Keratinocyte (primary cell): ENCODE results near the gene ST6GAL1. TPM values are rescaled to one million over a fixed set of nuclear protein-coding genes. Genes with fewer than 3 reads are reported as not detected.

Source experiments
- DNase-seq: peaks from one replicate; pipeline ENCODE4 v3.0.0-alpha.2; 2011; ENCODE audit warnings: low read depth, missing footprints, low spot score
- FAIRE-seq: peaks from 2 replicates; lab custom pipeline; 2011; peaks lifted over from hg19 to GRCh38; lab: Jason Lieb, UNC
- H2AFZ ChIP-seq: 2 replicates; pipeline ENCODE4 v1.6.0; 2012; ENCODE audit warnings: low read length, control low read depth, inconsistent platforms; ENCODE audit not compliant: control insufficient read depth
- H3K27ac ChIP-seq: 2 replicates; pipeline ENCODE4 v1.5.1; 2011; ENCODE audit warnings: low read length; ENCODE audit not compliant: control insufficient read depth, insufficient read depth
- H3K27me3 ChIP-seq: 3 replicates; pipeline ENCODE4 v1.6.0; 2011; ENCODE audit warnings: low read length; ENCODE audit not compliant: control insufficient read depth, insufficient read depth; ENCODE audit errors: extremely low read depth
- H3K36me3 ChIP-seq, 2 experiments: 2 replicates in 1 of 2; 3 replicates in 1 of 2; pipeline ENCODE4 v1.5.1; 2011; ENCODE audit warnings: low read length in 2 of 2, mild to moderate bottlenecking in 1 of 2; ENCODE audit not compliant: control insufficient read depth in 2 of 2, insufficient read depth in 2 of 2; ENCODE audit errors: extremely low read depth in 1 of 2
- H3K4me1 ChIP-seq: 3 replicates; pipeline ENCODE4 v1.5.1; 2011; ENCODE audit warnings: low read length; ENCODE audit not compliant: control insufficient read depth, insufficient read depth; ENCODE audit errors: extremely low read depth
- H3K4me2 ChIP-seq: 3 replicates; pipeline ENCODE4 v1.6.0; 2011; ENCODE audit warnings: low read depth, low read length; ENCODE audit not compliant: control insufficient read depth, insufficient read depth; ENCODE audit errors: extremely low read depth
- H3K4me3 ChIP-seq, 3 experiments: fragments of 200-600 bp in 1 of 3; sonication (generic) in 1 of 3; 2 replicates in 2 of 3; 3 replicates in 1 of 3; pipeline ENCODE4 v1.5.1; 2011 to 2016; ENCODE audit warnings: low read length in 3 of 3, mild to moderate bottlenecking in 3 of 3, control low read depth in 2 of 3, inconsistent platforms in 1 of 3, low read depth in 1 of 3, mixed read lengths in 1 of 3, mixed run types in 1 of 3, moderate library complexity in 1 of 3; ENCODE audit not compliant: control insufficient read depth in 2 of 3, insufficient read depth in 2 of 3; ENCODE audit errors: extremely low read depth in 1 of 3
- H3K79me2 ChIP-seq: 2 replicates; pipeline ENCODE4 v1.6.0; 2012; ENCODE audit warnings: low read length; ENCODE audit not compliant: control insufficient read depth, insufficient read depth
- H3K9ac ChIP-seq: 3 replicates; pipeline ENCODE4 v1.6.0; 2011; ENCODE audit warnings: low read length; ENCODE audit not compliant: control insufficient read depth, insufficient read depth; ENCODE audit errors: extremely low read depth
- H3K9me1 ChIP-seq: 3 replicates; pipeline ENCODE4 v1.6.0; 2011; ENCODE audit warnings: low read length; ENCODE audit not compliant: control insufficient read depth, insufficient read depth; ENCODE audit errors: extremely low read depth
- H3K9me3 ChIP-seq: 2 replicates; pipeline ENCODE4 v1.5.1; 2012; ENCODE audit warnings: low read depth, low read length; ENCODE audit not compliant: control insufficient read depth
- H4K20me1 ChIP-seq: 3 replicates; pipeline ENCODE4 v1.6.0; 2011; ENCODE audit warnings: low read length; ENCODE audit not compliant: control insufficient read depth, insufficient read depth; ENCODE audit errors: extremely low read depth
- CTCF ChIP-seq, 3 experiments: IDR thresholded peaks in 1 of 3; conservative IDR thresholded peaks in 1 of 3; optimal IDR thresholded peaks in 1 of 3; 2 replicates in 2 of 3; 3 replicates in 1 of 3; pipeline versions ENCODE3 to v1.5.1; 2011; ENCODE audit warnings: low read length in 3 of 3, mild to moderate bottlenecking in 3 of 3, moderate library complexity in 2 of 3, control low read depth in 1 of 3, inconsistent platforms in 1 of 3; ENCODE audit not compliant: insufficient read depth in 2 of 3; ENCODE audit errors: extremely low read depth in 1 of 3
- EZH2 ChIP-seq: IDR thresholded peaks from one replicate; pipeline ENCODE4 v1.6.1; 2012; ENCODE audit warnings: inconsistent platforms, mild to moderate bottlenecking, low read length, moderate library complexity
- dilution Hi-C: fragments of 300-500 bp; cut with MboI; formaldehyde crosslinking; loops from one replicate; pipeline ENCODE4 v1.7.0; 2020; ENCODE audit warnings: low sequenced_read_pairs; ENCODE audit not compliant: extremely low pct_ligation_motif_present
- polyA plus RNA-seq, 5 experiments: library from polyadenylated mRNA; depleted of rRNA in 3 of 5; stranded (reverse) in 3 of 5; stranded (forward) in 1 of 5; unstranded in 1 of 5; fragments of >200 nt; gene quantifications; 1 replicate in 1 of 5; 2 replicates in 3 of 5; 3 replicates in 1 of 5; pipeline versions ENCODE4 v1.2.1 to v1.2.3, GENCODE V29; 2011 to 2012; ENCODE audit warnings: missing spikeins in 2 of 5, low read depth in 1 of 5, low replicate concordance in 1 of 5

Gene ST6GAL1
- polyA plus RNA-seq, 1 donor (not counting 4 experiments of a cell fraction or from before 2014, with no cell fraction given), result 7.5 TPM

- FAIRE-seq, result no peak
These were observed 139.7 kb downstream of the ST6GAL1 start for GRCh38 chr3:187069857-187070516.

GRCh38 chr3:187072102-187072501 lies 141.8 kb downstream of the ST6GAL1 start:
- Histone ChIP-seq H3K9ac (no peak overlapping the region), H3K27me3 (no peaks in the 10 kb centered on the region), H2AFZ (no peak overlapping the region), H3K27ac (no peak overlapping the region), H3K9me1 (no peaks in the 10 kb centered on the region), H4K20me1 (no peaks in the 10 kb centered on the region), H3K4me3 (no peak overlapping the region), H3K79me2 (no peaks in the 10 kb centered on the region), H3K4me1 (no peaks in the 10 kb centered on the region), H3K36me3 (peaks cover 0 to 1% of the 10 kb centered on the region in 2 experiments), H3K4me2 (no peak overlapping the region), H3K9me3 (no peaks in the 10 kb centered on the region)
- TF ChIP-seq EZH2, result no peak
- no peak for TF ChIP-seq CTCF (optimal IDR thresholded peaks at IDR 0.05 in 1 of 3, IDR thresholded peaks at IDR 0.05 in 1 of 3, conservative IDR thresholded peaks at IDR 0.05 in 1 of 3; ENCODE audit: extremely low read depth in 1 of 3, insufficient read depth in 2 of 3, low read length in 3 of 3)
- dilution Hi-C loops, result no loop called here
- FAIRE-seq (no peak), DNase-seq (no peak)

More at GRCh38 chr3:187069857-187070516, 139.7 kb downstream of the ST6GAL1 start:
- no peak for DNase-seq
- Histone ChIP-seq H4K20me1 (no peaks in the 10 kb centered on the region), H3K9me1 (no peaks in the 10 kb centered on the region), H3K4me2 (no peak overlapping the region), H3K4me1 (no peaks in the 10 kb centered on the region), H2AFZ (no peak overlapping the region), H3K79me2 (no peaks in the 10 kb centered on the region), H3K36me3 (no peaks in the 10 kb centered on the region), H3K27me3 (no peaks in the 10 kb centered on the region), H3K4me3 (no peak overlapping the region), H3K9ac (no peak overlapping the region), H3K27ac (no peak overlapping the region), H3K9me3 (no peaks in the 10 kb centered on the region)
- dilution Hi-C loops, result no loop called here
- TF ChIP-seq EZH2, result no peak
- no peak for TF ChIP-seq CTCF (optimal IDR thresholded peaks at IDR 0.05 in 1 of 3, IDR thresholded peaks at IDR 0.05 in 1 of 3, conservative IDR thresholded peaks at IDR 0.05 in 1 of 3; ENCODE audit: extremely low read depth in 1 of 3, insufficient read depth in 2 of 3, low read length in 3 of 3)
